ENCODE measurements around the gene ADGRG3.

The ADGRG3 gene

DNA sequence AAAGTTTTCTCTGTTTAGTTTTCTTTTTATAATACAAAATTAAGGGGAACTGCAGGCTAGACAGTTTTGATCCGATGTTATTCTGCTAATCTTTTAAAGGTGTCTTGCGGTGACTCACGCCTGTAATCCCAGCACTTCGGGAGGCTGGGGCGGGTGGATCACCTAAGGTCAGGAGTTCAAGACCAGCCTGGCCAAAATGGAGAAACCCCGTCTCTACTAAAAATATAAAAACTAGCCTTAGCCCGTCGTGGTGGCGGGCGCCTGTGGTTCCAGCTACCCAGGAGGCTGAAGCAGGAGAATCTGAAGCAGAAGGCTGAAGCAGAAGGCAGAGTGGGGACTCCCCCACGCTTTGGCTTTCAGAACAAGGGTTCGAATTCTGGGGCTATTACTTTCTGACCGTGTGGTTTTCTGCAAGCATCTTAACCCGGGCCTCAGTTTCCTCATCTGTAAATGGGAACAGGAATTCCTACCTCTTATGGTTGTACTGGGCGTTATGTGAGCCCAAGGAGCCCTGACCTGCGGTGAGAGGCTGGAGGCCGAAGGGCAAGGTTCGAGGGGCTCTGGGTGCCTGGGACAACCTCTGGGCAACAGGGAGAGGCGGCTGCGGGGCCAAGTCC lies 66.3 kb downstream of the ADGRG3 start:
- no peak for DNase-seq
- Histone ChIP-seq H3K27me3 (replicated peaks; ENCODE audit: insufficient read depth, low read length) (no peaks in the 10 kb centered on the region), H4K20me1 (ENCODE audit: insufficient read depth, low read length) (no peaks in the 10 kb centered on the region), H3K9ac (ENCODE audit: low read length) (peak overlapping the region; percentile 87), H3K79me2 (ENCODE audit: low read length) (peaks cover 8% of the 10 kb centered on the region; the same call in 1 of the 2 replicates), H3K36me3 (replicated peaks; ENCODE audit: insufficient read depth, low read length) (no peaks in the 10 kb centered on the region), H2AFZ (ENCODE audit: low read length) (peak overlapping the region; percentile 95), H3K9me3 (replicated peaks; ENCODE audit: insufficient read depth, low read length) (no peaks in the 10 kb centered on the region), H3K4me3 (ENCODE audit: low read length) (peak overlapping the region; percentile 90), H3K9me2 (replicated peaks; ENCODE audit: insufficient read depth, low read length) (no peaks in the 10 kb centered on the region), H3K4me2 (ENCODE audit: low read depth, low read length) (peak overlapping the region; percentile 77), H3K4me1 (ENCODE audit: low read length) (no peaks in the 10 kb centered on the region), H3K27ac (ENCODE audit: low read length) (peak overlapping the region; percentile 51; the same call in 1 of the 2 replicates), H3F3A (ENCODE audit: insufficient read depth, low read length) (no peaks in the 10 kb centered on the region)
- TF ChIP-seq, protein P1, sequence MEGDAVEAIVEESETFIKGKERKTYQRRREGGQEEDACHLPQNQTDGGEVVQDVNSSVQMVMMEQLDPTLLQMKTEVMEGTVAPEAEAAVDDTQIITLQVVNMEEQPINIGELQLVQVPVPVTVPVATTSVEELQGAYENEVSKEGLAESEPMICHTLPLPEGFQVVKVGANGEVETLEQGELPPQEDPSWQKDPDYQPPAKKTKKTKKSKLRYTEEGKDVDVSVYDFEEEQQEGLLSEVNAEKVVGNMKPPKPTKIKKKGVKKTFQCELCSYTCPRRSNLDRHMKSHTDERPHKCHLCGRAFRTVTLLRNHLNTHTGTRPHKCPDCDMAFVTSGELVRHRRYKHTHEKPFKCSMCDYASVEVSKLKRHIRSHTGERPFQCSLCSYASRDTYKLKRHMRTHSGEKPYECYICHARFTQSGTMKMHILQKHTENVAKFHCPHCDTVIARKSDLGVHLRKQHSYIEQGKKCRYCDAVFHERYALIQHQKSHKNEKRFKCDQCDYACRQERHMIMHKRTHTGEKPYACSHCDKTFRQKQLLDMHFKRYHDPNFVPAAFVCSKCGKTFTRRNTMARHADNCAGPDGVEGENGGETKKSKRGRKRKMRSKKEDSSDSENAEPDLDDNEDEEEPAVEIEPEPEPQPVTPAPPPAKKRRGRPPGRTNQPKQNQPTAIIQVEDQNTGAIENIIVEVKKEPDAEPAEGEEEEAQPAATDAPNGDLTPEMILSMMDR (IDR thresholded peaks at IDR 0.05; ENCODE audit: low read length), result no peak
- TF ChIP-seq EZH2 (optimal IDR thresholded peaks at IDR 0.05; ENCODE audit: low read depth, low read length) (no peak), EZH2phosphoT487 (IDR thresholded peaks at IDR 0.05; ENCODE audit: low read length) (no peak)

DNA sequence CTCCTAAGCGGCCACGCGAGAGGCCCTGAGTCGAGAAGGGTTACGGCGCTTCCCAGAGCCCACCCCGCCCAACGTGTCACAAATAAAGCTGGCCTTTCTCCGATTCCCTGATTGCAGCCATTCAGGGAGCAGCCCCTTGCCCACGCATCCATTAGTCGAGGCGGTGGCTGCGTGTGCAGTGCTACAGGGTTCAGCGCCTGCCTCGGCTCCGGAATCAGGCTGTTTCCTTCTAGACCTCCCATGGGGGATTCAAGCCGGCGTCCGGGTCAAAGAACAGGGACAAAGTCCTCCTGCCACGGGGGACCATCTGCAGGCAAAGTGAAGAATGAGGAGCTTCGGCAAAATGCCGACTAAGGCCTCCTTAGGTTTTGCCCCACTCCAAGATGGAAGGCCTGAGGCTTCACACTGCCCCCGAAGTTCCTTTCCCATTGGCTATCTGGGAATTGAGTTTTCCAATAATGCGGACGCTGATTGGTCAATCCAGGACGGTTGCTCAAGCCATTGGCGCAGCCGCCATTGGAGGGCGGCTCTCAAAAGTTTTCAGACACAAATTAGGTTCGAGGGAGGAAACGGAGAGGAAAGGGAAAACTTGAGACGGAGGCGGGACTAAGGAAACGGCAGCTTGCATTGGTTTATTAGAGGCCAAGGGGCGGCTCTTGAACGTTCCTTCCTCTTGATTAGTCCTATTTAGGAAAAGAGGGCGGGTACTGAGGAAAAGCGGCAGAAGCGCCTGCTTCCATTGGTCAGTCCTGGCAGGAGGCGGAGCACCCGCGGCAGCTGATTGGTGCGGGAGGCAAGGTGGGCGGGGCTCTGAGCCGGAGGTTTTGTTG lies 67.0 kb downstream of the ADGRG3 start:
- Histone ChIP-seq H3K9me3 (replicated peaks; ENCODE audit: insufficient read depth, low read length) (no peaks in the 10 kb centered on the region), H3K4me1 (ENCODE audit: low read length) (no peaks in the 10 kb centered on the region), H2AFZ (ENCODE audit: low read length) (peak overlapping the region; percentile 95), H3K4me2 (ENCODE audit: low read depth, low read length) (peak overlapping the region; percentile 97), H3K9ac (ENCODE audit: low read length) (peak overlapping the region; percentile 87), H3K4me3 (ENCODE audit: low read length) (peak overlapping the region; percentile 90), H3K27me3 (replicated peaks; ENCODE audit: insufficient read depth, low read length) (no peaks in the 10 kb centered on the region), H3K9me2 (replicated peaks; ENCODE audit: insufficient read depth, low read length) (no peaks in the 10 kb centered on the region), H3F3A (ENCODE audit: insufficient read depth, low read length) (no peaks in the 10 kb centered on the region), H3K79me2 (ENCODE audit: low read length) (peaks cover 8% of the 10 kb centered on the region; the same call in 1 of the 2 replicates), H3K27ac (ENCODE audit: low read length) (peak overlapping the region; percentile 51; the same call in 1 of the 2 replicates), H3K36me3 (replicated peaks; ENCODE audit: insufficient read depth, low read length) (no peaks in the 10 kb centered on the region), H4K20me1 (ENCODE audit: insufficient read depth, low read length) (no peaks in the 10 kb centered on the region)
- TF ChIP-seq, protein P1 (IDR thresholded peaks at IDR 0.05; ENCODE audit: low read length), result no peak
- no peak for TF ChIP-seq EZH2 (optimal IDR thresholded peaks at IDR 0.05; ENCODE audit: low read depth, low read length)
- TF ChIP-seq EZH2phosphoT487 (IDR thresholded peaks at IDR 0.05; ENCODE audit: low read length), result no peak
- peak; percentile 100 for DNase-seq

DNA sequence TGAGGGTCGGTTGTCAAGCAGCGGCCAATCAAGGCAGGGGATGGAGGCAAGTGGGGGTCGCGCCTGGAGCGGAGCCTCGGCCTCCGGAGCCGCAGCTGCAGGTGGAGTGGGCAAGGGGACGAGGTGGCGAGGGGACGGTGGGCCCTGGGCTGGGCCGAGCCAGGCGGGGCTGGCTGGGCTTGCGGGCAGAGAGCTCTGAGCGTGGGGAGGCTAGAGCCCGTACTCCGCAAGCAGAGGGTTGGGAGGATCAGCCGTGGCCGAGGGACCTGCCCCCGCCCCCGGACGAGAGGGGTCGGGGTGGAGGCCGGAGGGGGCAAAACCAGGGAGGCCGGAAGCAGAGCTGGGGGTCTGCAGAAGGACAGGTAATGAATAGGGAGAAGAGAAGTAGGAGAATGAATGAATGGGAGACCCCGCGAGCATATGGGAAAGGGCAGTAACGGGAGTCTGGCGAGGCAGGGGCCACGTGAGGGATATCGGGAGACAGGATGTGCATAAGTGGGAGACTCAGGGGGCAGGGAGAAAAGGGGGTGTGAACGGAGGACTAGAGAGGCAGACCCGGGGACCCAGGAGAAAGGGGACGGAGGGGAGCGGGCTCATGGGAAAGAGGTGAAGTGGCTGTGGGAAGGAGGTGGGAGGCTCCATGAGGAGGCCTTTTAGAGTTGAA lies 67.8 kb downstream of the ADGRG3 start, which contains the start of gene KATNB1:
Gene KATNB1, plus strand, starts transcription at position 16 of the 664 bp plus-strand sequence. CDS start 1,474 bp downstream, outside the sequence.
- H3K9me2 ChIP-seq (replicated peaks; ENCODE audit: insufficient read depth, low read length), result no peaks in the 10 kb centered on the region
- no peaks in the 10 kb centered on the region for H3K27me3 ChIP-seq (replicated peaks; ENCODE audit: insufficient read depth, low read length)
- no peaks in the 10 kb centered on the region for H3K4me1 ChIP-seq (ENCODE audit: low read length)
- peak within 1 kb of the TSS; percentile 87 for H3K9ac ChIP-seq (ENCODE audit: low read length)
- H3K4me2 ChIP-seq (ENCODE audit: low read depth, low read length), result peak within 1 kb of the TSS; percentile 97
- H4K20me1 ChIP-seq (ENCODE audit: insufficient read depth, low read length), result no peaks in the 10 kb centered on the region
- peak within 1 kb of the TSS; percentile 51; the same call in 1 of the 2 replicates for H3K27ac ChIP-seq (ENCODE audit: low read length)
- TF ChIP-seq EZH2phosphoT487 (IDR thresholded peaks at IDR 0.05; ENCODE audit: low read length) (no peak), EZH2 (optimal IDR thresholded peaks at IDR 0.05; ENCODE audit: low read depth, low read length) (no peak)
- TF ChIP-seq, protein P1 (IDR thresholded peaks at IDR 0.05; ENCODE audit: low read length), result no peak
- no peak for DNase-seq
- no peaks in the 10 kb centered on the region for H3K9me3 ChIP-seq (replicated peaks; ENCODE audit: insufficient read depth, low read length)
- no peaks in the 10 kb centered on the region for H3F3A ChIP-seq (ENCODE audit: insufficient read depth, low read length)
- H3K79me2 ChIP-seq (ENCODE audit: low read length), result peaks cover 8% of the 10 kb centered on the region; the same call in 1 of the 2 replicates
- H2AFZ ChIP-seq (ENCODE audit: low read length), result peak within 1 kb of the TSS; percentile 95
- H3K36me3 ChIP-seq (replicated peaks; ENCODE audit: insufficient read depth, low read length), result no peaks in the 10 kb centered on the region
- peak within 1 kb of the TSS; percentile 90 for H3K4me3 ChIP-seq (ENCODE audit: low read length)

All from MM.1S (cell line).